Stomach (tissue), 9 donors: ENCODE measurements around the gene ETNK1. TPM values are rescaled to one million over a fixed set of nuclear protein-coding genes. Genes with fewer than 3 reads are reported as not detected.

Experiments
- DNase-seq, 2 donors: peaks; one replicate each; pipeline versions ENCODE4 v3.0.0 to v3.0.0-alpha.2; 2013 to 2019
- H3K27ac ChIP-seq, 5 donors: fragments of 200-600 bp in 4 of 5; sonication (generic) in 4 of 5; one replicate each; pipeline ENCODE4 v1.5.1; 2013 to 2019; ENCODE audit warnings: mild to moderate bottlenecking in 1 of 5, moderate library complexity in 1 of 5
- H3K27me3 ChIP-seq, 3 donors: fragments of 200-600 bp; sonication (generic); one replicate each; pipeline ENCODE4 v1.5.1; 2017 to 2019; ENCODE audit warnings: mixed run types in 1 of 3
- H3K36me3 ChIP-seq, 4 donors: fragments of 200-600 bp; sonication (generic); 1 replicate in 3 of 4; 2 replicates in 1 of 4; pipeline ENCODE4 v1.5.1; 2016 to 2019
- H3K4me1 ChIP-seq, 4 donors: fragments of 200-600 bp; sonication (generic); one replicate each; pipeline ENCODE4 v1.5.1; 2016 to 2019
- H3K4me3 ChIP-seq, 4 donors: fragments of 200-600 bp; sonication (generic) in 3 of 4; one replicate each; pipeline ENCODE4 v1.5.1; 2016 to 2019; ENCODE audit warnings: mild to moderate bottlenecking in 1 of 4
- H3K9me3 ChIP-seq, 4 donors: fragments of 200-600 bp; sonication (generic); one replicate each; pipeline ENCODE4 v1.5.1; 2016 to 2019
- CTCF ChIP-seq, 7 experiments: fragments of 450-650 bp in 4 of 7; fragments of 200-600 bp in 3 of 7; sonication (generic) in 3 of 7; IDR thresholded peaks; one replicate each; pipeline ENCODE4 v1.5.1; 2016 to 2019; ENCODE audit warnings: antibody characterized with exemption in 7 of 7, control low read depth in 2 of 7, mild to moderate bottlenecking in 1 of 7
- EP300 ChIP-seq: sonication (generic); formaldehyde crosslinking; IDR thresholded peaks from one replicate; pipeline ENCODE4 v1.6.1; 2017; ENCODE audit warnings: antibody characterized with exemption
- POLR2A ChIP-seq, 4 donors: fragments of 450-650 bp; IDR thresholded peaks; one replicate each; pipeline ENCODE4 v1.6.1; 2016; ENCODE audit warnings: antibody characterized with exemption in 4 of 4, control low read depth in 2 of 4, mild to moderate bottlenecking in 1 of 4, moderate library complexity in 1 of 4
- POLR2AphosphoS5 ChIP-seq, 3 donors: sonication (generic); formaldehyde crosslinking; IDR thresholded peaks; one replicate each; pipeline ENCODE4 v1.6.1; 2016; ENCODE audit warnings: antibody characterized with exemption in 3 of 3
- WGBS, 5 donors: extraction: QIAGEN DNeasy Blood & Tissue Kit in 3 of 5; methylation state at CpG; one replicate each; pipeline versions ENCODE4 v1.1.5 to v1.1.7; 2013 to 2018; 5-methylcytosine and 5-hydroxymethylcytosine counted together
- intact Hi-C: fragments of 100-400 bp; cut with DNase I; formaldehyde crosslinking; loops from one replicate; pipeline ENCODE4 v1.15.1; 2023; ENCODE audit warnings: low total_unique reads
- polyA plus RNA-seq, 3 donors: library from polyadenylated mRNA; stranded (reverse); fragments of 200-250 nt; gene quantifications; one replicate each; pipeline ENCODE4 v1.2.3, GENCODE V29; 2013
- total RNA-seq, 5 donors: library from RNA; depleted of rRNA; stranded (reverse); fragments of >200 nt; gene quantifications; one replicate each; pipeline versions ENCODE4 v1.1.0 to v1.2.3, GENCODE V29; 2014 to 2016
- donor health status: healthy with polysubstance abuse.
- donor health status: Bipolar disorder and iron deficiency.
- donor health status: healthy.

Gene ETNK1
- total and polyA plus RNA-seq, 8 donors: 7.5 to 168 (median 40.4) TPM

GRCh38 chr12:22625762-22626294 lies 857 bp downstream of the ETNK1 start:
- Histone ChIP-seq H3K27ac (peak overlapping the region; percentile 97 to 99 (median 98)), H3K27me3 (no peaks in the 10 kb centered on the region), H3K4me1 (peaks cover 0 to 50% (median 21%) of the 10 kb centered on the region in 4 donors), H3K36me3 (peaks cover 0 to 3% (median 0%) of the 10 kb centered on the region in 4 donors), H3K4me3 (peak overlapping the region; percentile 65 to 82 (median 70)), H3K9me3 (no peaks in the 10 kb centered on the region)
- peak in 1 of 3 donors; percentile 11 for TF ChIP-seq POLR2AphosphoS5 (IDR thresholded peaks at IDR 0.05)
- TF ChIP-seq POLR2A (IDR thresholded peaks at IDR 0.05): no peak
- peak; percentile 28 to 83 for DNase-seq
- 0% methylated on average over 18 of the region's 18 CpGs for WGBS, 5 donors
- intact Hi-C loops: no loop called here

- intact Hi-C loops: no loop called here
- Histone ChIP-seq H3K9me3 (no peaks in the 10 kb centered on the region), H3K4me3 (peak overlapping the region; percentile 65 to 82 (median 70)), H3K4me1 (peaks cover 0 to 56% (median 24%) of the 10 kb centered on the region in 4 donors), H3K27ac (peak overlapping the region in 4 of 5 donors; percentile 97 to 99 (median 98)), H3K36me3 (peaks cover 0 to 4% (median 0%) of the 10 kb centered on the region in 4 donors), H3K27me3 (no peaks in the 10 kb centered on the region)
- no peak for TF ChIP-seq CTCF (IDR thresholded peaks at IDR 0.05)
- TF ChIP-seq EP300: no peak
- TF ChIP-seq POLR2A (IDR thresholded peaks at IDR 0.05): no peak
- TF ChIP-seq POLR2AphosphoS5 (IDR thresholded peaks at IDR 0.05): no peak
- DNase-seq: peak in 1 of 2 donors; percentile 59
- WGBS, 5 donors: 4 to 8% (median 7%) methylated on average over 4 of the region's 4 CpGs
Observed at GRCh38 chr12:22626406-22626805, 1.4 kb downstream of the ETNK1 start.

GRCh38 chr12:22627371-22627770 lies 2.4 kb downstream of the ETNK1 start:
- H3K36me3 ChIP-seq: peaks cover 0 to 4% (median 0%) of the 10 kb centered on the region in 4 donors
- TF ChIP-seq POLR2AphosphoS5 (IDR thresholded peaks at IDR 0.05) (no peak), CTCF (IDR thresholded peaks at IDR 0.05) (no peak), EP300 (no peak), POLR2A (IDR thresholded peaks at IDR 0.05) (no peak)
- H3K4me1 ChIP-seq: peaks cover 0 to 66% (median 29%) of the 10 kb centered on the region in 4 donors
- intact Hi-C loops: no loop called here
- no peak for DNase-seq
- peak overlapping the region; percentile 65 to 82 (median 70) for H3K4me3 ChIP-seq
- no peaks in the 10 kb centered on the region for H3K9me3 ChIP-seq
- WGBS, 5 donors: 9 to 21% (median 15%) methylated on average over 2 of the region's 2 CpGs
- peak overlapping the region in 4 of 5 donors; percentile 97 to 99 (median 98) for H3K27ac ChIP-seq
- no peaks in the 10 kb centered on the region for H3K27me3 ChIP-seq

GRCh38 chr12:22628228-22628627 lies 3.3 kb downstream of the ETNK1 start:
- Histone ChIP-seq H3K9me3 (no peaks in the 10 kb centered on the region), H3K4me1 (peaks cover 0 to 74% (median 31%) of the 10 kb centered on the region in 4 donors), H3K4me3 (peak overlapping the region in 3 of 4 donors; percentile 65 to 82 (median 71)), H3K27me3 (no peaks in the 10 kb centered on the region), H3K36me3 (peaks cover 0 to 4% (median 1%) of the 10 kb centered on the region in 4 donors), H3K27ac (peak overlapping the region in 4 of 5 donors; percentile 97 to 99 (median 98))
- no peak for DNase-seq
- WGBS, 5 donors: 26 to 39% (median 37%) methylated on average over 4 of the region's 4 CpGs
- intact Hi-C loops: no loop called here
- TF ChIP-seq POLR2AphosphoS5 (IDR thresholded peaks at IDR 0.05) (no peak), POLR2A (IDR thresholded peaks at IDR 0.05) (no peak), CTCF (IDR thresholded peaks at IDR 0.05) (no peak)
